ENCODE data around the gene PAX2. TPM values are rescaled to one million over a fixed set of nuclear protein-coding genes. Genes with fewer than 3 reads are reported as not detected.

Gene PAX2
- total RNA-seq, 1 experiment from 2014 or later, result not detected

DNA sequence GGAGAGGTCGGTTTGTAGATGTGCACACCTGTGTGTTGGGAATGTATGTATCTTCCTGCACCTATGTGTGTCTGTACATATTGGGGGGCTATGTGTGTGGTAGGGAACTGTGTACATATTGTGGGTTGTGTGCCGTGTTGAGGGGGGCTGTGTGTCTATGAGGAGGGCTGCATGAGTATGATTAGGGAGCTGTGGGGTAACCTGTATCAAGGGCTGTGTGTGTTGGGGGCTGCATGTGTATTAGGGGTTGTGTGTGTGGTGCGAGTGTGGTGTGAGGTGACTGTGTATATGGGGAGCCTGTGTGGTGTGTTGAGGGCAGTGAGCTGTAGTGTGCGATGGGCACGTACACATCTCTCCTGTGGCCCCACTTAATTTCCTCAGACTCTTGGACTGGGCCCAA, 22.2 kb upstream of the PAX2 start:
- Histone ChIP-seq H3K36me3 (ENCODE audit: insufficient read depth, low read length, poor library complexity, severe bottlenecking) (no peaks in the 10 kb centered on the region), H3K27ac (ENCODE audit: low read depth, low read length, poor library complexity, severe bottlenecking) (no peak overlapping the region), H3K9me3 (ENCODE audit: low read depth, low read length, poor library complexity, severe bottlenecking) (no peaks in the 10 kb centered on the region), H3K27me3 (replicated peaks; ENCODE audit: insufficient read depth, low read depth, low read length, poor library complexity) (peaks cover 86% of the 10 kb centered on the region), H3K4me3 (ENCODE audit: low read depth, low read length, poor library complexity, severe bottlenecking) (no peak overlapping the region), H3K4me1 (ENCODE audit: insufficient read depth, low read length, poor library complexity, severe bottlenecking) (no peaks in the 10 kb centered on the region)
- intact Hi-C loops (cut with micrococcal nuclease; ENCODE audit: unreplicated experiment), result no loop called here
- ChIA-PET CTCF (no interaction called here), POLR2A (ENCODE audit: low non-redundant PET) (no interaction called here)
- no peak for DNase-seq (ENCODE audit: low spot score)
- no TSS peak for BruUV-seq (replicated peaks)
- no peak for TF ChIP-seq EZH2 (IDR thresholded peaks at IDR 0.05; ENCODE audit: borderline replicate concordance, low read depth, low read length, poor library complexity, severe bottlenecking)
- TF ChIP-seq, protein P1, sequence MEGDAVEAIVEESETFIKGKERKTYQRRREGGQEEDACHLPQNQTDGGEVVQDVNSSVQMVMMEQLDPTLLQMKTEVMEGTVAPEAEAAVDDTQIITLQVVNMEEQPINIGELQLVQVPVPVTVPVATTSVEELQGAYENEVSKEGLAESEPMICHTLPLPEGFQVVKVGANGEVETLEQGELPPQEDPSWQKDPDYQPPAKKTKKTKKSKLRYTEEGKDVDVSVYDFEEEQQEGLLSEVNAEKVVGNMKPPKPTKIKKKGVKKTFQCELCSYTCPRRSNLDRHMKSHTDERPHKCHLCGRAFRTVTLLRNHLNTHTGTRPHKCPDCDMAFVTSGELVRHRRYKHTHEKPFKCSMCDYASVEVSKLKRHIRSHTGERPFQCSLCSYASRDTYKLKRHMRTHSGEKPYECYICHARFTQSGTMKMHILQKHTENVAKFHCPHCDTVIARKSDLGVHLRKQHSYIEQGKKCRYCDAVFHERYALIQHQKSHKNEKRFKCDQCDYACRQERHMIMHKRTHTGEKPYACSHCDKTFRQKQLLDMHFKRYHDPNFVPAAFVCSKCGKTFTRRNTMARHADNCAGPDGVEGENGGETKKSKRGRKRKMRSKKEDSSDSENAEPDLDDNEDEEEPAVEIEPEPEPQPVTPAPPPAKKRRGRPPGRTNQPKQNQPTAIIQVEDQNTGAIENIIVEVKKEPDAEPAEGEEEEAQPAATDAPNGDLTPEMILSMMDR (conservative IDR thresholded peaks at IDR 0.05; ENCODE audit: low read depth, low read length), result no peak

DNA sequence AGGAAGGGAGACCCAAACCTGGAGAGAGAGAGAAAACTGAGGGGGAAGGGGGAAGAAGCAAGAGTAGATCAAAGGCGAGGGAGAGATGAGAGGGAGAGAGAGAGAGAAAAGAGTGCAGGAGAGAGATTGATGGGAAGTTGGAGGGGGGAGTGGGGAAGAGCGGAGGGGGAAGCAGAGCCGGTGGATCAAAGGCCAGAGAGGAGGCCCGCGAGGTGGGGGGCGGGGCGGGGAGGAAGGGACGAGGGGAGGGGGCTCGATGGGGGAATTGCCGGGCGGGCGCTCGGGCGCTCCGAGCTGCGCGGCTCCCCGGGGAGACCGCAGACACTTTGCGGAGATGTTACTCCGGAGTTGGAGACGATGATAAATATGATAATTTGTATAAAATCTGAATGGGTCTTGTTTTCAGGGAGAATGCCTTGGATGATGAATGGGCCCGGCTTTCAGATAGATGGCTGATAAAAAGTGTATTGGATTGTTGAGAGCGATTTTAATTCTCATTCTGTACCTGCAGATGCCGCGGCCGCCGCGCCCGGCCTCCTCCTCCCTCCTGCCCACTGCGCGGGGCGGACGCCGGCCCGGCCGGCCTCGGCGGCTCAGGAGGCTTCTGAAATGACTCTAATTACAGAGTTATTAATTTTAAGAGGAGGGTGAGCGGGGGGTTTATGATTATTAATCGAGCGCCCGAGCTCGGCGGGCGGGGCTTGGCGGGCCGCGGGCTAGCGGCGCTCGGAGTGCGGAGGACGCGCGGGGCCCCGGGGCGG, 21.4 kb upstream of the PAX2 start:
- BruUV-seq (replicated peaks), result no TSS peak
- peak overlapping the region; percentile 17 for H3K4me3 ChIP-seq (ENCODE audit: low read depth, low read length, poor library complexity, severe bottlenecking)
- DNase-seq (ENCODE audit: low spot score), result no peak
- H3K4me1 ChIP-seq (ENCODE audit: insufficient read depth, low read length, poor library complexity, severe bottlenecking), result no peaks in the 10 kb centered on the region
- no peaks in the 10 kb centered on the region for H3K36me3 ChIP-seq (ENCODE audit: insufficient read depth, low read length, poor library complexity, severe bottlenecking)
- no peak overlapping the region for H3K27ac ChIP-seq (ENCODE audit: low read depth, low read length, poor library complexity, severe bottlenecking)
- POLR2A ChIA-PET (ENCODE audit: low non-redundant PET), result no interaction called here
- H3K27me3 ChIP-seq (replicated peaks; ENCODE audit: insufficient read depth, low read depth, low read length, poor library complexity), result peaks cover 91% of the 10 kb centered on the region
- CTCF ChIA-PET, result no interaction called here
- intact Hi-C loops (cut with micrococcal nuclease; ENCODE audit: unreplicated experiment), result no loop called here
- TF ChIP-seq, protein P1 (conservative IDR thresholded peaks at IDR 0.05; ENCODE audit: low read depth, low read length), result no peak
- peak; percentile 98 for TF ChIP-seq EZH2 (IDR thresholded peaks at IDR 0.05; ENCODE audit: borderline replicate concordance, low read depth, low read length, poor library complexity, severe bottlenecking)
- no peaks in the 10 kb centered on the region for H3K9me3 ChIP-seq (ENCODE audit: low read depth, low read length, poor library complexity, severe bottlenecking)

DNA sequence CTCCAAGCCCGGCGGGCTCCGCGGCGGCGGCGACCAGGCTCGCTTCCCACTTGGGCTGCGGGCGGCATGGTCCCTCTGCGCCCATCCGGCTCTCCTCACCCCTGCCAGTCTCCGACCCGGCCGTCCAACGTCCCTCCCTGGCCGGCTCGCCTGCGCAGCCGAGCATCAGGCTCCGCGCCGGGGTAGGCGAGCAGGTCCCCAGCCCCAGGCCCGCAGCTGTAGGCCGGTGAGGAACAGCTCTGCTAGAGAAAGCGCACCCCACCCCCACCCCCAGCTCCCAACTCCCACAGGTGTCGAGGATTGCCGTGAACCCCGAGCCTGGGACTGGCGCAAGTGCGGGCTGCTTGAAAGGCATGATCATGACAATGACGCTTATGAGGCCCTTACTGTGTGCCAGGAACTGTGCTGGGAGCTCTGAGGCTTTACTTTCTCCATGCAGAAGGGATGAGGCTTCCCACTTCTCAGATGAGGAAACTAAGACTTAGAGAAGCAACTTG, 20.8 kb upstream of the PAX2 start:
- BruUV-seq (replicated peaks), result no TSS peak
- Histone ChIP-seq H3K27me3 (replicated peaks; ENCODE audit: insufficient read depth, low read depth, low read length, poor library complexity) (peaks cover 93% of the 10 kb centered on the region), H3K27ac (ENCODE audit: low read depth, low read length, poor library complexity, severe bottlenecking) (no peak overlapping the region), H3K4me3 (ENCODE audit: low read depth, low read length, poor library complexity, severe bottlenecking) (no peak overlapping the region), H3K36me3 (ENCODE audit: insufficient read depth, low read length, poor library complexity, severe bottlenecking) (no peaks in the 10 kb centered on the region), H3K9me3 (ENCODE audit: low read depth, low read length, poor library complexity, severe bottlenecking) (no peaks in the 10 kb centered on the region), H3K4me1 (ENCODE audit: insufficient read depth, low read length, poor library complexity, severe bottlenecking) (peaks cover 5% of the 10 kb centered on the region)
- ChIA-PET CTCF (no interaction called here), POLR2A (ENCODE audit: low non-redundant PET) (no interaction called here)
- DNase-seq (ENCODE audit: low spot score), result no peak
- intact Hi-C loops (cut with micrococcal nuclease; ENCODE audit: unreplicated experiment), result no loop called here
- TF ChIP-seq, protein P1 (conservative IDR thresholded peaks at IDR 0.05; ENCODE audit: low read depth, low read length), result no peak
- no peak for TF ChIP-seq EZH2 (IDR thresholded peaks at IDR 0.05; ENCODE audit: borderline replicate concordance, low read depth, low read length, poor library complexity, severe bottlenecking)
